Thyroid gland (tissue), 4 donors: ENCODE results near the gene DOCK1. TPM values are rescaled to one million over a fixed set of nuclear protein-coding genes. Genes with fewer than 3 reads are reported as not detected.

Source experiments
- DNase-seq, 2 donors: peaks; one replicate each; pipeline ENCODE4 v3.0.0-alpha.2; 2019
- H3K27ac ChIP-seq, 3 donors: fragments of 200-600 bp; sonication (generic); 1 replicate in 2 of 3; 2 replicates in 1 of 3; pipeline ENCODE4 v1.5.1; 2016 to 2019; ENCODE audit warnings: mild to moderate bottlenecking in 1 of 3, moderate library complexity in 1 of 3
- H3K27me3 ChIP-seq: fragments of 200-600 bp; sonication (generic); one replicate; pipeline ENCODE4 v1.5.1; 2019
- H3K36me3 ChIP-seq, 2 donors: fragments of 200-600 bp; sonication (generic); one replicate each; pipeline ENCODE4 v1.5.1; 2016 to 2019
- H3K4me1 ChIP-seq, 2 donors: fragments of 200-600 bp; sonication (generic); one replicate each; pipeline ENCODE4 v1.5.1; 2017 to 2019
- H3K4me3 ChIP-seq, 3 donors: fragments of 200-600 bp; sonication (generic); replicated peaks in 1 of 3; 1 replicate in 2 of 3; 2 replicates in 1 of 3; pipeline ENCODE4 v1.5.1; 2016; ENCODE audit warnings: mild to moderate bottlenecking in 1 of 3
- H3K9me3 ChIP-seq: fragments of 200-600 bp; sonication (generic); one replicate; pipeline ENCODE4 v1.5.1; 2017
- CTCF ChIP-seq, 6 experiments: fragments of 200-600 bp in 3 of 6; fragments of 450-650 bp in 3 of 6; sonication (generic) in 3 of 6; IDR thresholded peaks; one replicate each; pipeline ENCODE4 v1.5.1; 2016 to 2019; ENCODE audit warnings: antibody characterized with exemption in 6 of 6, mild to moderate bottlenecking in 2 of 6, inconsistent platforms in 1 of 6, moderate library complexity in 1 of 6
- POLR2A ChIP-seq, 2 donors: fragments of 450-650 bp; IDR thresholded peaks; one replicate each; pipeline ENCODE4 v1.6.1; 2017; ENCODE audit warnings: antibody characterized with exemption in 2 of 2, mild to moderate bottlenecking in 2 of 2, moderate library complexity in 1 of 2
- WGBS, 2 donors: methylation state at CpG; one replicate each; pipeline ENCODE4 v1.1.5; 2017; 5-methylcytosine and 5-hydroxymethylcytosine counted together
- intact Hi-C: fragments of 100-400 bp; cut with DNase I; formaldehyde crosslinking; loops from one replicate; pipeline ENCODE4 v1.15.1; 2023
- total RNA-seq, 4 donors: library from RNA; depleted of rRNA; stranded (reverse); fragments of >200 nt; gene quantifications; one replicate each; pipeline ENCODE4 v1.2.3, GENCODE V29; 2016

The DOCK1 gene
- total RNA-seq, 4 donors from 2014 or later = 89.7 to 217 (median 112) TPM

- Histone ChIP-seq H3K27ac (no peak overlapping the region), H3K27me3 (no peaks in the 10 kb centered on the region), H3K9me3 (no peaks in the 10 kb centered on the region), H3K4me3 (no peak overlapping the region), H3K36me3 (no peaks in the 10 kb centered on the region), H3K4me1 (no peaks in the 10 kb centered on the region)
- DNase-seq = no peak
- intact Hi-C loops = no loop called here
- no peak for TF ChIP-seq POLR2A (IDR thresholded peaks at IDR 0.05)
- TF ChIP-seq CTCF (IDR thresholded peaks at IDR 0.05) = no peak
- 85 to 94% methylated on average over 1 of the region's 1 CpG for WGBS, 2 donors
Observed at GRCh38 chr10:127227663-127228062, 322.4 kb downstream of the DOCK1 start.

- Histone ChIP-seq H3K4me3 (no peak overlapping the region), H3K27me3 (no peaks in the 10 kb centered on the region), H3K27ac (no peak overlapping the region), H3K9me3 (no peaks in the 10 kb centered on the region), H3K4me1 (no peaks in the 10 kb centered on the region), H3K36me3 (no peaks in the 10 kb centered on the region)
- intact Hi-C loops = no loop called here
- TF ChIP-seq CTCF (IDR thresholded peaks at IDR 0.05) (no peak), POLR2A (IDR thresholded peaks at IDR 0.05) (no peak)
- WGBS, 2 donors = 78 to 84% methylated on average over 12 of the region's 12 CpGs
- no peak for DNase-seq
Observed at GRCh38 chr10:127228195-127228787, 323.1 kb downstream of the DOCK1 start.

- Histone ChIP-seq H3K27ac (no peak overlapping the region), H3K27me3 (no peaks in the 10 kb centered on the region), H3K4me1 (no peaks in the 10 kb centered on the region), H3K9me3 (no peaks in the 10 kb centered on the region), H3K4me3 (no peak overlapping the region), H3K36me3 (no peaks in the 10 kb centered on the region)
- no peak for TF ChIP-seq CTCF (IDR thresholded peaks at IDR 0.05)
- no peak for TF ChIP-seq POLR2A (IDR thresholded peaks at IDR 0.05)
- WGBS, 2 donors = 81 to 89% methylated on average over 1 of the region's 1 CpG
- no peak for DNase-seq
- intact Hi-C loops = no loop called here
Observed at GRCh38 chr10:127234306-127234800, 329.1 kb downstream of the DOCK1 start.

- intact Hi-C loops = no loop called here
- Histone ChIP-seq H3K27me3 (no peaks in the 10 kb centered on the region), H3K36me3 (no peaks in the 10 kb centered on the region), H3K4me1 (no peaks in the 10 kb centered on the region), H3K4me3 (no peak overlapping the region), H3K27ac (no peak overlapping the region), H3K9me3 (no peaks in the 10 kb centered on the region)
- no peak for DNase-seq
- TF ChIP-seq POLR2A (IDR thresholded peaks at IDR 0.05) (no peak), CTCF (IDR thresholded peaks at IDR 0.05) (no peak)
- WGBS, 2 donors = 82 to 93% methylated on average over 3 of the region's 3 CpGs
Observed at GRCh38 chr10:127236266-127236665, 331.0 kb downstream of the DOCK1 start.

GRCh38 chr10:127242914-127243313, 337.7 kb downstream of the DOCK1 start:
- 77 to 88% methylated on average over 3 of the region's 3 CpGs for WGBS, 2 donors
- Histone ChIP-seq H3K4me3 (no peak overlapping the region), H3K27me3 (no peaks in the 10 kb centered on the region), H3K9me3 (no peaks in the 10 kb centered on the region), H3K36me3 (peaks cover 0 to under 1% of the 10 kb centered on the region in 2 donors), H3K27ac (no peak overlapping the region), H3K4me1 (no peaks in the 10 kb centered on the region)
- no peak for DNase-seq
- no peak for TF ChIP-seq CTCF (IDR thresholded peaks at IDR 0.05)
- TF ChIP-seq POLR2A (IDR thresholded peaks at IDR 0.05) = no peak
- intact Hi-C loops = no loop called here
